Measurements from ENCODE around the gene PIR.

DNA sequence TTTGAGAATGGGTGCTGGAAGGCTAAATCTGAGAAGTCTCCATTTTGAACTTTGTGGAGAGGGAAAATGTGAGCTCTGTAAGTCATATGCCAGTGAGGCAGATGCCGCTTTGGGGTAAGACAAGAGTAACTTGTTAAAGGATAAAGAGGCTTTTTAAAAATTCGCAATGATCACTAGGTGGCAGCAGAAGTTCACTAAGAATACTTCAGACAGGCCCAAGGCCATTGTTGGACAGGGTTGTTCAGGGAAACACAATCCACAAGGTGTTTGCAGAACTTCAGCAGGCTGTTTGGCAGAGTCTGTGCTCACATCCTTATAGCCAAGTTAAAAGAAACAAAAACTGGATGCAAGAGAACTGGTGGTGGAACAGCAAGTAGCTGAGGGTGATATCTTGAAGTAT is 144.1 kb downstream of the PIR start:
- TF ChIP-seq YY1 (IDR thresholded peaks at IDR 0.05; ENCODE audit: low read depth, low read length) (no peak), RAD21 (IDR thresholded peaks at IDR 0.05 in 1 of 2, conservative IDR thresholded peaks at IDR 0.05 in 1 of 2; ENCODE audit: low read depth in 2 of 2, low read length in 2 of 2) (peak; percentile 73 to 81), SP2 (IDR thresholded peaks at IDR 0.05; ENCODE audit: low read length) (no peak), TCF12 (IDR thresholded peaks at IDR 0.05; ENCODE audit: low read depth, low read length) (no peak), JUND (IDR thresholded peaks at IDR 0.05; ENCODE audit: low read length) (no peak), POLR2AphosphoS5 (IDR thresholded peaks at IDR 0.05; ENCODE audit: low read depth, low read length) (no peak), MAFK (IDR thresholded peaks at IDR 0.05; ENCODE audit: low read depth, low read length) (no peak), ASH2L (IDR thresholded peaks at IDR 0.05; ENCODE audit: low read length) (no peak)
- TF ChIP-seq, protein P1, sequence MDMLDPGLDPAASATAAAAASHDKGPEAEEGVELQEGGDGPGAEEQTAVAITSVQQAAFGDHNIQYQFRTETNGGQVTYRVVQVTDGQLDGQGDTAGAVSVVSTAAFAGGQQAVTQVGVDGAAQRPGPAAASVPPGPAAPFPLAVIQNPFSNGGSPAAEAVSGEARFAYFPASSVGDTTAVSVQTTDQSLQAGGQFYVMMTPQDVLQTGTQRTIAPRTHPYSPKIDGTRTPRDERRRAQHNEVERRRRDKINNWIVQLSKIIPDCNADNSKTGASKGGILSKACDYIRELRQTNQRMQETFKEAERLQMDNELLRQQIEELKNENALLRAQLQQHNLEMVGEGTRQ (IDR thresholded peaks at IDR 0.05; ENCODE audit: low read length), result no peak
- TF ChIP-seq, protein P2, sequence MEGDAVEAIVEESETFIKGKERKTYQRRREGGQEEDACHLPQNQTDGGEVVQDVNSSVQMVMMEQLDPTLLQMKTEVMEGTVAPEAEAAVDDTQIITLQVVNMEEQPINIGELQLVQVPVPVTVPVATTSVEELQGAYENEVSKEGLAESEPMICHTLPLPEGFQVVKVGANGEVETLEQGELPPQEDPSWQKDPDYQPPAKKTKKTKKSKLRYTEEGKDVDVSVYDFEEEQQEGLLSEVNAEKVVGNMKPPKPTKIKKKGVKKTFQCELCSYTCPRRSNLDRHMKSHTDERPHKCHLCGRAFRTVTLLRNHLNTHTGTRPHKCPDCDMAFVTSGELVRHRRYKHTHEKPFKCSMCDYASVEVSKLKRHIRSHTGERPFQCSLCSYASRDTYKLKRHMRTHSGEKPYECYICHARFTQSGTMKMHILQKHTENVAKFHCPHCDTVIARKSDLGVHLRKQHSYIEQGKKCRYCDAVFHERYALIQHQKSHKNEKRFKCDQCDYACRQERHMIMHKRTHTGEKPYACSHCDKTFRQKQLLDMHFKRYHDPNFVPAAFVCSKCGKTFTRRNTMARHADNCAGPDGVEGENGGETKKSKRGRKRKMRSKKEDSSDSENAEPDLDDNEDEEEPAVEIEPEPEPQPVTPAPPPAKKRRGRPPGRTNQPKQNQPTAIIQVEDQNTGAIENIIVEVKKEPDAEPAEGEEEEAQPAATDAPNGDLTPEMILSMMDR (IDR thresholded peaks at IDR 0.05; ENCODE audit: control extremely low read depth in 1 of 3, insufficient read depth in 1 of 3, low read depth in 1 of 3, low read length in 3 of 3), result peak in 2 of 3 experiments; percentile 50 to 55; a peak in 3 of 4 replicates

Data from H1 (cell line).